HuH-7 (cell line): ENCODE results near the gene RAMP1.

Experiments
- DNase-seq: peaks from one replicate; pipeline ENCODE4 v3.0.0; 2011; ENCODE audit warnings: low spot score

RAMP1 gene

DNA sequence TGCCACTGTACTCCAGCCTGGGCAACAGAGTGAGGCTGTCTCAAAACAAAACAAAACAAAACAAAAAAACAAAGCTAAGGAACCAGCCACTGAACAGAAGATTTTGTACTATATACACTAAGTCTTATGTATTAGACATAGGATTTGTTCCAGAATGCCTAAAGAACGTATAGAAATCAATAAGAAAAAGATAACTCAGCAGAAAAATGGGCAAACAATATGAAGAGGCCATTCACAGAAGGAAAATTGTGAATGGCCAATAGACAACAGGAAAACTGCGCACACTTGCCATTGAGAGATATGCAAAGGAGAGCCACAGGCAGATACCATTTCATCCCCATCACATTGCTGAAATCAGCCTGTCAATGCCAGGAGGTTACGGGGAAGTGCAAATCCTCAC, 92.5 kb downstream of the RAMP1 start:
- DNase-seq = no peak

DNA sequence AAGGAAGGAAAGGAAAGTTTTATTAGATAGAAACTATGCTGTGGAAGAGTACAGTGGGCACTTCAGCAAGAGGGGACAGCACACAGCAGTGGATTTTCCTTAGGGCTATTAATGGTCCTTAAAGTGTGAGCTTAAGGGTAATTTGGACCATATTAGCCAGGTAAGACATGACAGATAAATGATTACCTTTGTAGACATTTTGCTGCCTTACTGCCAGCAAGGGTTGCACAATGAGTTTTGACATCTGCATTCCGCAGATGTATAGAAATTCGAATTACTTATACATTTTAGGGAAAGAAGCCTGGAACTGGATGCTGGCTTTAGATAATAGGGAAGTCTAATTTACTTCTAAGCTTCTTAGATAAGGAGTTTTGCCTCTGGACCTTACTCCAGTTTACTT, 93.4 kb downstream of the RAMP1 start:
- no peak for DNase-seq

DNA sequence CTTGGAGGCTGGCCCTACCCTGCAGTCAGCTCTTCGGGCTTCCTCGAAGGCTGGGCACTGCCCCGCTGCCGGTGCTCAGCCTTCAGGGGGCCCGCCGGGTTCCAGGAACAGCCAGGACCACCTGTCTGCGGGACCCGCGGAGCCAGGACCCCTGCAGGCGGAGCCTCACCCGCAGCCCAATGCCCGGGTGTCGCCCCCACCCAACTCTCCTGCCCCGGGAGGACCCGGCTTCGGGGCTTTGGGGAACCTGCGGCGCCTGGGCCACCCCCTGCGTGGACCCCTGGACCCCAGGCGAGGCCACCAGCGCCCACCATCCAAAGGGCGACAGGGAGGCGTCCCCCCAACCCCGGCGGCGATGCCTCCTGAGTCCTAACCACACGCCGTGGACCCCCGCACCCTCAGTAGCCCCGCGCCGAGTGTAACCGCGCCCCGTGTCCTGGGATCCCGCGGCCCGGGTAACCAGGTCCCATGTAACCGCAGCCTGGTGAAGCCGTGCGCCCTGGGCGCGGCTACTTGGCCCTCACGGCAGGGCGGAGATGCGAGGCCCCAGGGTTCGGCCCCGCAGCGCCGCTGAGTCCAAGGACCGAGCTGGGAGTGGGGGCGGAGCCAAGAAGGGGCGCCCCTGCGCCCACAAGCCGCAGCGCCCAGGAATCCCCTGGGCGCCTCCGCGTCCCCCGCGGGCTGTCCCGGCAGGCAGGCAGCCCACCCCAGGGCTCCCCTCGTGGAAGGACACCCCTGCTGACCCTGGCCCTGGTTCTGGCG, 96.4 kb downstream of the RAMP1 start:
- DNase-seq = no peak

DNA sequence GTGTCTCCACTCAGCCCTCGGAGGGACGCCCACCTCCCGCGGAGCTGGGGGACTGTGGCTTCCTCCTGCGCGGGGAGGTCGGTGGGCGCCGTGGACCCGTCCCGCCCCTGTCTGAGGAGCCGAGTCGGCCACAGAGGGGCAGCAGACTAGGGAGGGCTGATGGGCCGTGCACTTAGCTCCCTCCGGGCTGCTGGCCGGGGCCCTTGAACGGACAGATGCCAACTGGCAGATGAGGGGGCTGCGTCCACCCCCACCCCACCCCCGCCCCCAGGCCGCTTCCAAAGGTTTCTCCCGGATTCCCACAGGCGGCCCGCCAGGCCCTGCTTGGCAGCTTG, 96.9 kb downstream of the RAMP1 start:
- DNase-seq = no peak

DNA sequence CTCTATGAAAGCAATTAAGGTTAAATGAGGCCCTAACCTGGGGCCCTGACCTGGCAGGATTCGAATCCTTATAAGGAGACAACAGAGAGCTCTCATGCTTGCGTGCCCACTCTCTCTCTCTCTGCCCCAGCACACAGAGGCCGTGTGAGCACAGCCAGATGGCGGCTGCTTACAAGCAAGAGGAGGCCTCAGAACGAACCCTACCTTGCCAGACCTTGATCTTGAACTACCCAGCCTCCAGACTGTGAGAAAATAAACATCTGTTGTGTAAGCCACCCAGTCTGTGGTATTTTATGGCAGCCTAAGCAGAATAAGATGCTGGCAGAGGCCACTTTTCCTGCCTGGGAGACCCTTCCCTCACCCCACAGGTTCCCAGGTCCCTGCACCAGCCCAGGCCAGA, 102.2 kb downstream of the RAMP1 start:
- DNase-seq = no peak
